Measurements from ENCODE around the gene SORL1. TPM values are rescaled to one million over a fixed set of nuclear protein-coding genes. Genes with fewer than 3 reads are reported as not detected.

The SORL1 gene
- total RNA-seq, 1 donor from 2014 or later: 11.3 TPM

DNA sequence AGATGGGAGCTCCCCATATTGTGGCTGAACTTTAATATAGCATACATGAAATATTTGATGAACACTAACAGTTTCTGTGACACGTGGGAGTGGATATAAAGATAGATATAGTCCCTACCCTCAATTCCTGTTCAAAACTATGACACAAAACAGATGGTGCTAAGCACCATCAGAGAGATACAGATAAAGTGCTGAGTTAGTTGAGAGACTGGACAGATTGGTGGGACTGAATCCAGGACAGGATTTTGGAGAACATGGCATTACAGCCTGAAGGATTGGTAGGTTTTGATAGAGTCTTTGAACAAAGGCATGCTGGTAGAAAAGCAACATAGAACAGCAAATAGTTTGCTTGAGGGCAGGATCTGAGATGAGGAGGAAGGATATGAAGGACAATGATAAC, 215.7 kb downstream of the SORL1 start:
- H3K36me3 ChIP-seq (ENCODE audit: control insufficient read depth, insufficient read depth, low read length): no peaks in the 10 kb centered on the region
- no peak for FAIRE-seq
- H3K27me3 ChIP-seq (ENCODE audit: control insufficient read depth, insufficient read depth, low read length): peaks cover 2% of the 10 kb centered on the region
- no peak overlapping the region for H3K4me3 ChIP-seq (ENCODE audit: low read depth, low read length)
- no peak for DNase-seq (ENCODE audit: low read depth)
- TF ChIP-seq CTCF (IDR thresholded peaks at IDR 0.05; ENCODE audit: insufficient read depth, low read length, severe bottlenecking): no peak

- no peak for TF ChIP-seq CTCF (IDR thresholded peaks at IDR 0.05; ENCODE audit: insufficient read depth, low read length, severe bottlenecking)
- DNase-seq (ENCODE audit: low read depth) (no peak), FAIRE-seq (no peak)
- peaks cover 2% of the 10 kb centered on the region for H3K27me3 ChIP-seq (ENCODE audit: control insufficient read depth, insufficient read depth, low read length)
- H3K36me3 ChIP-seq (ENCODE audit: control insufficient read depth, insufficient read depth, low read length): no peaks in the 10 kb centered on the region
- no peak overlapping the region for H3K4me3 ChIP-seq (ENCODE audit: low read depth, low read length)
Measured at GRCh38 chr11:121669422-121669821, 217.3 kb downstream of the SORL1 start.

GRCh38 chr11:121670266-121670665, 218.2 kb downstream of the SORL1 start:
- H3K27me3 ChIP-seq (ENCODE audit: control insufficient read depth, insufficient read depth, low read length): peaks cover 2% of the 10 kb centered on the region
- FAIRE-seq (no peak), DNase-seq (ENCODE audit: low read depth) (no peak)
- no peak for TF ChIP-seq CTCF (IDR thresholded peaks at IDR 0.05; ENCODE audit: insufficient read depth, low read length, severe bottlenecking)
- H3K36me3 ChIP-seq (ENCODE audit: control insufficient read depth, insufficient read depth, low read length): no peaks in the 10 kb centered on the region
- no peak overlapping the region for H3K4me3 ChIP-seq (ENCODE audit: low read depth, low read length)

GRCh38 chr11:121670805-121671282, 218.7 kb downstream of the SORL1 start:
- FAIRE-seq: no peak

GRCh38 chr11:121671283-121672168, 219.4 kb downstream of the SORL1 start:
- Histone ChIP-seq H3K27me3 (ENCODE audit: control insufficient read depth, insufficient read depth, low read length) (peaks cover 2% of the 10 kb centered on the region), H3K4me3 (ENCODE audit: low read depth, low read length) (no peak overlapping the region), H3K36me3 (ENCODE audit: control insufficient read depth, insufficient read depth, low read length) (no peaks in the 10 kb centered on the region)
- TF ChIP-seq CTCF (IDR thresholded peaks at IDR 0.05; ENCODE audit: insufficient read depth, low read length, severe bottlenecking): no peak
- no peak for FAIRE-seq
- DNase-seq (ENCODE audit: low read depth): peak; percentile 15

More at GRCh38 chr11:121670805-121671282, 218.7 kb downstream of the SORL1 start:
- no peak for TF ChIP-seq CTCF (IDR thresholded peaks at IDR 0.05; ENCODE audit: insufficient read depth, low read length, severe bottlenecking)
- Histone ChIP-seq H3K36me3 (ENCODE audit: control insufficient read depth, insufficient read depth, low read length) (no peaks in the 10 kb centered on the region), H3K4me3 (ENCODE audit: low read depth, low read length) (no peak overlapping the region), H3K27me3 (ENCODE audit: control insufficient read depth, insufficient read depth, low read length) (peaks cover under 1% of the 10 kb centered on the region)
- DNase-seq (ENCODE audit: low read depth): no peak
